ENCODE data around the gene RGS6. TPM values are rescaled to one million over a fixed set of nuclear protein-coding genes. Genes with fewer than 3 reads are reported as not detected.

RGS6 gene
- polyA plus RNA-seq, 3 donors: not detected

GRCh38 chr14:72549854-72550253, 617.6 kb downstream of the RGS6 start:
- intact Hi-C loops (cut with micrococcal nuclease): no loop called here
- no peak for TF ChIP-seq CTCF (IDR thresholded peaks at IDR 0.05)
- H3K4me3 Mint-ChIP-seq: peak overlapping the region in 1 of 2 donors; percentile 10

GRCh38 chr14:72550513-72550912, 618.3 kb downstream of the RGS6 start:
- no peaks in the 10 kb centered on the region for H4K20me1 ChIP-seq (ENCODE audit: insufficient read depth, low read length)
- H3K4me3 ChIP-seq (replicated peaks in 1 of 3; ENCODE audit: low read depth in 2 of 3, low read length in 3 of 3): no peak overlapping the region
- no peaks in the 10 kb centered on the region for H3K9me3 ChIP-seq (replicated peaks in 1 of 2; ENCODE audit: control insufficient read depth in 1 of 2, insufficient read depth in 1 of 2, low read length in 2 of 2)
- no peak overlapping the region for H3K27ac Mint-ChIP-seq
- TF ChIP-seq CTCF (IDR thresholded peaks at IDR 0.05): no peak
- H3K4me3 Mint-ChIP-seq: no peak overlapping the region
- H3K9me3 Mint-ChIP-seq: no peaks in the 10 kb centered on the region
- no peaks in the 10 kb centered on the region for H3K36me3 ChIP-seq (replicated peaks in 1 of 2; ENCODE audit: control insufficient read depth in 1 of 2, insufficient read depth in 2 of 2, low read length in 2 of 2)
- no peaks in the 10 kb centered on the region for H3K79me2 ChIP-seq (ENCODE audit: insufficient read depth, low read length)
- no peak overlapping the region for H3K9ac ChIP-seq (ENCODE audit: insufficient read depth, low read length, poor library complexity, severe bottlenecking)
- H2AFZ ChIP-seq (ENCODE audit: insufficient read depth, low read depth, low read length, poor library complexity, severe bottlenecking): no peak overlapping the region
- peaks cover 10 to 16% of the 10 kb centered on the region in 2 donors for H3K4me1 ChIP-seq (ENCODE audit: control insufficient read depth in 1 of 2, insufficient read depth in 2 of 2, low read length in 2 of 2)
- H3K4me1 Mint-ChIP-seq: peaks cover 5% of the 10 kb centered on the region
- H3K27ac ChIP-seq (ENCODE audit: low read depth in 1 of 2, low read length in 2 of 2): no peak overlapping the region
- 100% methylated on average over 1 of the region's 4 CpGs for WGBS (ENCODE audit: insufficient coverage)
- H3K36me3 Mint-ChIP-seq: no peaks in the 10 kb centered on the region
- intact Hi-C loops (cut with micrococcal nuclease): no loop called here
- no peak for DNase-seq
- peaks cover 13 to 40% (median 32%) of the 10 kb centered on the region in 3 donors for H3K27me3 Mint-ChIP-seq (ENCODE audit: low read depth in 3 of 3)
- H3K27me3 ChIP-seq (ENCODE audit: control insufficient read depth in 2 of 2, insufficient read depth in 2 of 2, low read length in 2 of 2): peaks cover 4 to 17% of the 10 kb centered on the region in 2 donors
- no peak overlapping the region for H3K4me2 ChIP-seq (replicated peaks; ENCODE audit: extremely low read depth, low read length, poor library complexity, severe bottlenecking)

More at GRCh38 chr14:72549854-72550253, 617.6 kb downstream of the RGS6 start:
- no peaks in the 10 kb centered on the region for H3K9me3 Mint-ChIP-seq
- H3K36me3 Mint-ChIP-seq: no peaks in the 10 kb centered on the region
- peaks cover 10 to 16% of the 10 kb centered on the region in 2 donors for H3K4me1 ChIP-seq (ENCODE audit: control insufficient read depth in 1 of 2, insufficient read depth in 2 of 2, low read length in 2 of 2)
- no peak overlapping the region for H3K27ac ChIP-seq (ENCODE audit: low read depth in 1 of 2, low read length in 2 of 2)
- H3K9ac ChIP-seq (ENCODE audit: insufficient read depth, low read length, poor library complexity, severe bottlenecking): no peak overlapping the region
- H3K36me3 ChIP-seq (replicated peaks in 1 of 2; ENCODE audit: control insufficient read depth in 1 of 2, insufficient read depth in 2 of 2, low read length in 2 of 2): no peaks in the 10 kb centered on the region
- H3K79me2 ChIP-seq (ENCODE audit: insufficient read depth, low read length): no peaks in the 10 kb centered on the region
- H3K27me3 Mint-ChIP-seq (ENCODE audit: low read depth in 3 of 3): peaks cover 15 to 47% (median 33%) of the 10 kb centered on the region in 3 donors
- no peaks in the 10 kb centered on the region for H4K20me1 ChIP-seq (ENCODE audit: insufficient read depth, low read length)
- H3K27me3 ChIP-seq (ENCODE audit: control insufficient read depth in 2 of 2, insufficient read depth in 2 of 2, low read length in 2 of 2): peaks cover 4 to 22% of the 10 kb centered on the region in 2 donors
- H3K4me3 ChIP-seq (replicated peaks in 1 of 3; ENCODE audit: low read depth in 2 of 3, low read length in 3 of 3): no peak overlapping the region
- peak overlapping the region in 1 of 7 donors; percentile 3 for H3K27ac Mint-ChIP-seq
- H3K4me2 ChIP-seq (replicated peaks; ENCODE audit: extremely low read depth, low read length, poor library complexity, severe bottlenecking): no peak overlapping the region
- DNase-seq: peak in 1 of 3 donors; percentile 21
- H3K4me1 Mint-ChIP-seq: peaks cover 5% of the 10 kb centered on the region
- H3K9me3 ChIP-seq (replicated peaks in 1 of 2; ENCODE audit: control insufficient read depth in 1 of 2, insufficient read depth in 1 of 2, low read length in 2 of 2): no peaks in the 10 kb centered on the region
- H2AFZ ChIP-seq (ENCODE audit: insufficient read depth, low read depth, low read length, poor library complexity, severe bottlenecking): no peak overlapping the region
- WGBS (ENCODE audit: insufficient coverage): 100% methylated on average over 1 of the region's 6 CpGs
